ENCODE measurements around the gene COMMD4.
"Not testable (repeated sequence)": the region's sequence is repeated elsewhere in the genome, so short reads cannot be mapped to it uniquely, and the experiment has no call there.

Gene COMMD4

DNA sequence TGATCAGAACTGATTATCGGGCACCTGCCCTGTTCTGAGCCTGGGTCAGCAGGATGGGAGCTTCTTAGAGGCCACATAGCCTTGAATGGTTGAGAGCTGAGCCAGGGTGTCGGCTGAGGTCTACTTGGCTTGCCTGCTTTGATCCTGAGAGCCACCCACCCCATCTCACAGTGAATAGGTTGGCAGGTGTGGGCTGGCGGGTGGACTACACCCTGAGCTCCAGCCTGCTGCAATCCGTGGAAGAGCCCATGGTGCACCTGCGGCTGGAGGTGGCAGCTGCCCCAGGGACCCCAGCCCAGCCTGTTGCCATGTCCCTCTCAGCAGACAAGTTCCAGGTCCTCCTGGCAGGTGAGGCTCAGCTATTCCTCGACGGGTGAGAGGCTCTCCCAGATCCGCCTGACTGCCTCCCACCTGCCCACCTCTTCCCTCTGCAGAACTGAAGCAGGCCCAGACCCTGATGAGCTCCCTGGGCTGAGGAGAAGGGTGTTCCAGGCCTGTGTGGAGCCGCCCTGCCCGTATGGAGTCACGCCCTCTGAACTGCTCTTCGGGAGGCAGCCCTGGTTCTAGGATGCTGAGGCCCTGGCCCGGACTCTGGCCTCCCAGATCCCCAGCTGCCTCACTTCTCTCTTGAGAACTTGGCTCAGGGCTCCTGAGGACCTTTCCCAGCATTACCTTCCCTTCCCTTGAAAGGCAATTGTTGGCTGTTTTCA is 3.8 kb downstream of the COMMD4 start:
- no peak overlapping the region for H3K4me3 Mint-ChIP-seq
- no peaks in the 10 kb centered on the region for H3K9me3 Mint-ChIP-seq

DNA sequence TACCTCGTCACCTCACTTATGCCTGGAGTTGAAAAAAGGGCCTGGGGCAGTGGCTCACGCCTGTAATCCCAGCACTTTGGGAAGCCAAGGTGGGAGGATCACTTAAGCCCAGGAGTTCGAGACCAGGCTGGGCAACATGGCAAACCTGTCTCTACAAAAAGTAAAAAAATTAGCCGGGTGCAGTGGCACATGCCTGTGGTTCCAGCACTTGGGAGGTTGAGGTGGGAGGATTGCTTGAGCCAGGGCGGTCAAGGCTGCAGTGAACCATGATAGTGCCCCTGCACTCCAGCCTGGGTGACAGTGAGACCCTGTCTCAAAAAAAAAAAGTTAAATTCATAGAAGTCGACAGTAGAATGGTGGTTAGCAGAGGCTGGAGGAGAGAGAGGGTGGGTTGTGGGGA is 6.4 kb downstream of the COMMD4 start:
- Mint-ChIP-seq H3K27ac (peak overlapping the region in 1 of 2 donors; percentile 44), H3K27me3 (no peaks in the 10 kb centered on the region), H3K9me3 (no peaks in the 10 kb centered on the region), H3K4me3 (no peak overlapping the region), H3K36me3 (ENCODE audit: insufficient read depth) (peaks cover 24% of the 10 kb centered on the region), H3K4me1 (ENCODE audit: low read depth in 2 of 2) (peaks cover 9 to 13% of the 10 kb centered on the region in 2 donors)
- no peak for DNase-seq
- ATAC-seq (replicated peaks): no peak

More for the DNA sequence above, 3.8 kb downstream of the COMMD4 start:
- peak overlapping the region in 1 of 2 donors; percentile 49 for H3K27ac Mint-ChIP-seq
- ATAC-seq (replicated peaks) (no peak), DNase-seq (no peak)
- peaks cover 20 to 22% of the 10 kb centered on the region in 2 donors for H3K4me1 Mint-ChIP-seq (ENCODE audit: low read depth in 2 of 2)
- peaks cover 26% of the 10 kb centered on the region for H3K36me3 Mint-ChIP-seq (ENCODE audit: insufficient read depth)
- no peaks in the 10 kb centered on the region for H3K27me3 Mint-ChIP-seq

DNA sequence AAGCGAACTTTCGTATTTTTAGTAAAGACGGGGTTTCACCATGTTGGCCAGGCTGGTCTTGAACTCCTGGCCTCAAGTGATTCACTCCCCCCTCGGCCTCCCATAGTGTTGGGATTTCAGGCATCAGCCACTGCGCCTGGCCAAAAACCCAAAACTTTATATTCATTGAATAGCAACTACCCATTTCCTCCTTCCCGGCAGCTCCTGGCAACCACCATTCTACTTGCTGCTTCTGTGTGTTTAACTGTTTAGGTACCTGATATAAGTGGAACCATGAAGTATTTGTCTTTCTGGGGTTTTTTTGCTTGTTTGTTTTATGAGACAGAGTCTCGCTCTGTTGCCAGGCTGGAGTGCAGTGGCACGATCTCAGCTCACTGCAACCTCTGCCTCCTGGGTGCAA is 8.1 kb downstream of the COMMD4 start:
- H3K4me3 Mint-ChIP-seq; H3K27ac Mint-ChIP-seq; ATAC-seq (replicated peaks); H3K9me3 Mint-ChIP-seq; DNase-seq; H3K27me3 Mint-ChIP-seq: not testable (repeated sequence)
- Mint-ChIP-seq H3K4me1 (ENCODE audit: low read depth in 2 of 2) (peaks cover 11 to 16% of the 10 kb centered on the region in 2 donors), H3K36me3 (ENCODE audit: insufficient read depth) (peaks cover 32% of the 10 kb centered on the region)

DNA sequence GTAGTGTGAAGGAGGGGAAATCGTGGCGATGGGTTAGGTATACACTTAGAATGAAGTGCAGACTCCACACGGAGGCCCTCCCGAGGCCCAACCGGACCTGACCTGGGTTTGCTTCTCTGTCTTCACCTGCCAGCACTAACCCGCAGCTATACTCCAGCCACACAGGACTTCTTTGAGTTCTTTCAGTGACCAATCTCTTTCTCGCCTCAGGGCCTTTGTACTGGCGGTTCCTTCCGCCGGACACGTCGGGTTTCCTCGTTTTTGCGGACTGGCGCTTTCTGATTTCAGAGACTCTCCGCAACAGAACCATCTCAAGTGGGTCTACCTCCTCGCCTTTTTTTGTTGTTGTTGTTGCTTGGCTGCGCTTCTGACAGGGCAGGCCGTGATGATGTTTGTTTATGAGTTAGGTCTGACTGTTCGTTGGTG is 10.9 kb downstream of the COMMD4 start, which contains the start of gene NEIL1:
TSS of gene NEIL1 (plus strand) at position 244 of the 426 bp plus-strand sequence. CDS start 1,867 bp downstream, outside the sequence.
- peaks cover 27 to 31% of the 10 kb centered on the region in 2 donors for H3K4me1 Mint-ChIP-seq (ENCODE audit: low read depth in 2 of 2)
- no peak for ATAC-seq (replicated peaks)
- no peaks in the 10 kb centered on the region for H3K27me3 Mint-ChIP-seq
- peak within 1 kb of the TSS; percentile 84 to 87 for H3K4me3 Mint-ChIP-seq
- peaks cover 3 to 12% of the 10 kb centered on the region in 2 donors for H3K9me3 Mint-ChIP-seq
- DNase-seq: no peak
- H3K27ac Mint-ChIP-seq: peak within 1 kb of the TSS; percentile 31 to 89
- peaks cover 40% of the 10 kb centered on the region for H3K36me3 Mint-ChIP-seq (ENCODE audit: insufficient read depth)

DNA sequence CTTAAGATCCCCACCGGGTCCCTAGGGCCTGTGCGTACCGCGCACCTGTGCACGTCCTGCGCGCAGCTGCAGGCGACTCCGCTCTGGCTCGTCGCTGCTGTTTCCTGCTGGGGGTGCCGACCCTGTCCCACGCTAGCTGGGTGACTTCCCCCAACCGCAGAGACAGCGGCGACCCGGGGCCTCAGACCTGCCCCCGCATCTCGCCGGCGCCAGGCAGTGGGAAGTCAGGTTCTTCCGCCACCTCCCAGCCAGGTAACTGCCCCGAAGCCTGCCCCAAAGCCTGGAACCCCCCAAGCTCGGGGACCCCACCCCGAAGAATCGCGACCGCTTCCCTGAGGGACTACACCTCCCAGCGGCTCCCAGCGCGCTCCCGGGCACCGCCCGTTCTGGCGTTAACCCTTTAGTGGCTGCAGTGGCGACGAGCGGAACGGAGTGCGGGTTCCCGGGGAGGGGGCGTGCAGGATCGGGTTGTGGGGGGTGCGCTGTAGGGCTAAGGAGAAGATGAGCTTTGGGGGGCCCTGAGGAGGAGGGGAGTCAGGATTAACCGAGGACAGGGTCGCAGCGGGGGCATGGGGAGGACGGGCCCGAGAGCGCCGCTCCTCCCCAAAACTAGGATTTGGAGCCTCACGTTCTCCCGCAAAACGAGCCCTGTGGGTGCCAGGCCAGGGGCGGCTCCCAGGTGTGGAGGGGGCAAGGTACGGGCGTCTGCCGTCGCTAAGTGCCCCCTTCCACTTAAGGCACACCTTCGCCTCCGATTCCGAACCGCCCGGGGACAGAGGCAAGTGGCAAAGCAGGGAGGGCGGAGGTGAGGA is 11.6 kb downstream of the COMMD4 start:
- Mint-ChIP-seq H3K36me3 (ENCODE audit: insufficient read depth) (peaks cover 37% of the 10 kb centered on the region), H3K4me1 (ENCODE audit: low read depth in 2 of 2) (peaks cover 27 to 31% of the 10 kb centered on the region in 2 donors), H3K27me3 (no peaks in the 10 kb centered on the region)

DNA sequence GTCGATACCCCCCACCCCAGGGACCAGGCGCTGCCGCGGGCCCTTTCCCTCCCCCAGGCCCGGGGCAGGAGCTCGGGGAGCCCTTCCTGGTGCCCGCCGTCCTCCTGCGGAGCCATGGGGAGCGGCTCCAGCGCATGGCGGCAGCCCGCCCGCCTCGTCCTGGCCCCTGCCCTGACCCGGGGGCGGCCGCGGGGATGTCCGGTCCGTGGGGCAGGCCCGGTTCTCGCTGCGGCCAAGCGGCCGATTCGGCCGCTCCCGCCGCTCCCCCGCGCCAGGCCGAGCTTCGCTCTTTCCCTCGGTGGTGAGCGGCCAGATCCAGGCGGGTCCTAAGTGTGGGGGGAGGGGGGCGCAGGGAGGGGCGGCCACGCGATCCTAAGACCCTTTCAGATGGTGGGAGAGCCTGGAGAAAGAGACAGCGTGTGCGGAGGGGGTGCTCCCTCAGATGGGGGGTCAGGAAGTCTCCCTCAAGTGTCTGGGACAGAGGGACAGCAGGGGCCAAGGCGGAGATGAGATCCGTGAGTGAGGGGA is 12.2 kb downstream of the COMMD4 start:
- ATAC-seq (replicated peaks): no peak
- Mint-ChIP-seq H3K9me3 (peaks cover 3 to 12% of the 10 kb centered on the region in 2 donors), H3K36me3 (ENCODE audit: insufficient read depth) (peaks cover 37% of the 10 kb centered on the region), H3K27ac (peak overlapping the region; percentile 31 to 92), H3K27me3 (no peaks in the 10 kb centered on the region), H3K4me3 (peak overlapping the region; percentile 84 to 87), H3K4me1 (ENCODE audit: low read depth in 2 of 2) (peaks cover 27 to 31% of the 10 kb centered on the region in 2 donors)
- no peak for DNase-seq

More for the DNA sequence above, 11.6 kb downstream of the COMMD4 start:
- Mint-ChIP-seq H3K9me3 (peaks cover 3 to 12% of the 10 kb centered on the region in 2 donors), H3K27ac (peak overlapping the region; percentile 31 to 89), H3K4me3 (peak overlapping the region; percentile 84 to 87)
- DNase-seq (peak; percentile 41 to 43 (median 41)), ATAC-seq (replicated peaks) (peak; percentile 54)

DNA sequence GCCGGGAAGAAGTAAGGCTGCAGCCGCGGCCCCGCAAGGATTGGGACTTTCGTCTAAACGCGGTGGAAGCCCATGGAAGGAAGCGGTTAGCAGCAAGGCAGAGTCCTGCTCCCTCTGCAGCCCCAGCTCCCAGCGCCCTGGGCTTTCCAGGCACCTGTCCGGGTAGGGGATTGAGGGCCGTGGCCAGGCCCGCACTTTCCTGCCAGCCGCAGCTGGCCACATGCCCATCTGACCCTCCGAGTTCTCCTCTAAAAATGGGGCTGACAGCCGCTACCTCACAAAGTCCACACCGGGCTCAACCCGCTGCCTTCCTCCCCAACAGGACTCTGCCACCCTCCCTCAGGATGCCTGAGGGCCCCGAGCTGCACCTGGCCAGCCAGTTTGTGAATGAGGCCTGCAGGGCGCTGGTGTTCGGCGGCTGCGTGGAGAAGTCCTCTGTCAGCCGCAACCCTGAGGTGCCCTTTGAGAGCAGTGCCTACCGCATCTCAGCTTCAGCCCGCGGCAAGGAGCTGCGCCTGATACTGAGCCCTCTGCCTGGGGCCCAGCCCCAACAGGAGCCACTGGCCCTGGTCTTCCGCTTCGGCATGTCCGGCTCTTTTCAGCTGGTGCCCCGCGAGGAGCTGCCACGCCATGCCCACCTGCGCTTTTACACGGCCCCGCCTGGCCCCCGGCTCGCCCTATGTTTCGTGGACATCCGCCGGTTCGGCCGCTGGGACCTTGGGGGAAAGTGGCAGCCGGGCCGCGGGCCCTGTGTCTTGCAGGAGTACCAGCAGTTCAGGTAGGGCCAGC is 12.9 kb downstream of the COMMD4 start:
- peaks cover 37% of the 10 kb centered on the region for H3K36me3 Mint-ChIP-seq (ENCODE audit: insufficient read depth)
- no peaks in the 10 kb centered on the region for H3K27me3 Mint-ChIP-seq
- H3K27ac Mint-ChIP-seq: peak overlapping the region; percentile 92 to 94
- ATAC-seq (replicated peaks) (no peak), DNase-seq (no peak)
- H3K9me3 Mint-ChIP-seq: peaks cover 3 to 12% of the 10 kb centered on the region in 2 donors
- peak overlapping the region; percentile 59 to 67 for H3K4me3 Mint-ChIP-seq
- peaks cover 27 to 33% of the 10 kb centered on the region in 2 donors for H3K4me1 Mint-ChIP-seq (ENCODE audit: low read depth in 2 of 2)

DNA sequence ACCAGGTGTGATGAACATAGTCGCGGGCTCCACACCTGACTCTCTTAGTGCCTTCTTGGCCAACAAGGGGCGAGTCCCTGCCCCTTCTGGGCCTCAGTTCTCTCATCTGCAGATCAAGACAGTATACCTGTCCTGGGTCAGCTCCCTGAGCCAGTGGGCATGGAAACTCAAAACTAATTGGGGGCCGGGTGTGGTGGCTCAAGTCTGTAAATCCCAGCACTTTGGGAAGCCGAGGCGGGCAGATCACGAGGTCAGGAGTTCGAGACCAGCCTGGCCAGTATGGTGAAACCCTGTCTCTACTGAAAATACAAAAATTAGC is 13.4 kb downstream of the COMMD4 start:
- not testable (repeated sequence) for ATAC-seq (replicated peaks); DNase-seq; H3K27me3 Mint-ChIP-seq
- Mint-ChIP-seq H3K9me3 (peaks cover 3 to 12% of the 10 kb centered on the region in 2 donors), H3K4me1 (ENCODE audit: low read depth in 2 of 2) (peaks cover 27 to 32% of the 10 kb centered on the region in 2 donors), H3K27ac (peak overlapping the region; percentile 92 to 94), H3K4me3 (peak overlapping the region; percentile 59 to 67), H3K36me3 (ENCODE audit: insufficient read depth) (peaks cover 37% of the 10 kb centered on the region)

DNA sequence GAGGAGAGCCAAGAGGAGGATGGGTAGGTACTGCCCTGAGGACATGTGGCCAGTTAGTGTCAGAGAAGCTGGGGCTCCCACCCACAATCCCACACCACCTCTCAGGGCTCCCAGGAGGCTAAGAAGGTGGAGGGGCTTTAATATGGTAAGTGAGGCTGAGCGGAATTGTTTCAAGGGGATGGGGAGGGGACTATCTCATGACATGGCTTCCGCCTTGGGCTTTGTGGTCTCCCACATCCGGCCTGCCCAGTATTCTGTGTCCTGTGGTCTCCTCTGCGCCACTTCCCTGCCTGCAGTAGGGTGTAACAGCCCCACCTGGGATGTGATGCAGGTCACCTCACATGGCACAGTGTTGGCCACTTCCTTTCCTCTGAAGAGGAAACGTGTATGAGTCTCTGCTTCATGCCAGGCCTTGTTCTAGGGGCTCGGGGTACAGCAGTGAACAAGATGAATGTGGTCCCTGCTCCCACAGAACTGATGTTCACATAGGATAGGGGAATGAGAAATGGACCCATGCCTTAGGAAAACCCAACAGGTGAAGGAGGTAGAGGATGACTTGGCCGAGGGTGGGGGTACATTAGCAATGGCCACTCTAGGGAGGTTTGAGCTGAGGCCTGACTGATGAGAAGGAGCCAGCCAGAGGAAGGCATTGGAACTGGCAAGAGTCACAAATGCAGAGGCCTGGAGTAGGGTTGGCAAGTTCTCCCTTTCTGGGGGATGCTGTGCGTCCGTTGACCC is 14.2 kb downstream of the COMMD4 start:
- Mint-ChIP-seq H3K4me1 (ENCODE audit: low read depth in 2 of 2) (peaks cover 27 to 34% of the 10 kb centered on the region in 2 donors), H3K27ac (peak overlapping the region; percentile 92 to 94), H3K9me3 (peaks cover 3 to 12% of the 10 kb centered on the region in 2 donors), H3K27me3 (no peaks in the 10 kb centered on the region), H3K36me3 (ENCODE audit: insufficient read depth) (peaks cover 37% of the 10 kb centered on the region), H3K4me3 (peak overlapping the region; percentile 59 to 67)
- DNase-seq: peak; percentile 87 to 90 (median 87)
- peak; percentile 91 for ATAC-seq (replicated peaks)

DNA sequence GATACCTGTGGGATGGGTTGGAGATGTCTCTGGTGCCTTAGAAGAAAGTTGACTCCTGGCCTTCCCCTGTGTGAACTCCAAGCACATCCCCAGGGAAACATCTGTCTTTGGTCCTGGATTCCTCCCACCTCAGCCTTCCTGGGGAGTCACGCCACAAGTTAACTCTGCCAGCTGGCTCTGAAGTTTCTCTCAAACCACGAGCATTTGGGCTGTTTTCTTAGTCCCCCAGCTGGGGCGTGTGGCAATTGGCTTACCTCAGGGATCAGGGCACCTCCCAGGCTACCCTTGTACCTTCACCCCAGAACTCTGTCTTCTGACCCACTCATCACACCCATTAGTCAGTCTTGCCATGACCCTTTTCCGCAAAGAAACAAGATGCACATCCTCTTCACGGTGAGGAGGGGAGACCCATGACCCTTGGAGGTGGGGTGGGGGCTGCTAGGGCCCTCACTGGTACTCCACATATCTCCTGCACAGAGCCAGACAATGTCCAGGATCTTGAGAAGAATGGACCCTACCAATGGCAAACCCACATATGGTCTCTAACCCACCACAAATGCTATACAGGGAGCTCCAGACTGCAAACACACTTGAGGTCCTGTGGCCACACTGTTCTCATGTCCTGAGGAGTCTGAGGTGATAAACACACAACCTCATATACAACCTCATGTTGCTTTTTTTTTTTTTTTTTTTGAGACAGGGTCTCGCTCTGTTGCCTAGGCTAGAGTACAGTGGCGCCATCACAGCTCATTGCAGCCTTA is 14.9 kb downstream of the COMMD4 start:
- Mint-ChIP-seq H3K4me1 (ENCODE audit: low read depth in 2 of 2) (peaks cover 27 to 33% of the 10 kb centered on the region in 2 donors), H3K9me3 (peaks cover 3 to 12% of the 10 kb centered on the region in 2 donors), H3K4me3 (peak overlapping the region; percentile 13 to 59), H3K36me3 (ENCODE audit: insufficient read depth) (peaks cover 37% of the 10 kb centered on the region), H3K27me3 (no peaks in the 10 kb centered on the region), H3K27ac (peak overlapping the region; percentile 92 to 94)
- no peak for DNase-seq
- ATAC-seq (replicated peaks): no peak

DNA sequence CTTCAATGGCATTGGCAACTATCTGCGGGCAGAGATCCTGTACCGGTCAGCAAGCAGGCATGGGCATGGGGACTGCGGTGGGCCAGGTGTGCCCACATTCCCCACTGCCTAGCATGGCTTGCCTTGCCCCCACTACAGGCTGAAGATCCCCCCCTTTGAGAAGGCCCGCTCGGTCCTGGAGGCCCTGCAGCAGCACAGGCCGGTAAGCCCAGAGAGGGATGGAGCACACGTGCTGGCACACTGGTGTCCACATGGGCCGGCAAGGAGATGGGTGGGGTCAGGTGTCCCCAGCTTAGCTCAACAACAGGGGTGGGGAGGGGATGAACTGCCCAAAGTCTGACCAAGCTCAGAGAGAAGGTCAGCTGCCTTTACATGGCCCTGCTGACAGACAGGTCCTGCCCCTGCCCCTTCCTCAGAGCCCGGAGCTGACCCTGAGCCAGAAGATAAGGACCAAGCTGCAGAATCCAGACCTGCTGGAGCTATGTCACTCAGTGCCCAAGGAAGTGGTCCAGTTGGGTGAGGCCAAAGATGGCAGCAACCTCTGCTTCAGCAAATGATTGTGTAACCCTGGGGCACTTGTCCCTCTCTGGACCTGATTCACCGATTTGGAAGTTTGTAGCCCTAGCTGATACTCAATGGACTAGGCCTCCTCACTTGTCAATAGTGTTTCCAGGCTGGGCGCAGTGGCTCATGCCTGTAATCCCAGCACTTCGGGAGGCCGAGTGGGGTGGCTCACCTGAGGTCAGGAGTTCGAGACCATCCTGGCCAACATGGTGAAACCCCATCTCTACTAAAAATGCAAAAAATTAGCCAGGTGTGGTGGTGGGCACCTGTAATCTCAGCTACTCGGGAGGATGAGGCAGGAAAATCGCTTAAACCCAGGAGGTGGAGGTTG is 16.6 kb downstream of the COMMD4 start:
- DNase-seq: no peak
- Mint-ChIP-seq H3K4me3 (no peak overlapping the region), H3K4me1 (ENCODE audit: low read depth in 2 of 2) (peaks cover 20 to 26% of the 10 kb centered on the region in 2 donors)

More for the DNA sequence above, 16.6 kb downstream of the COMMD4 start:
- Mint-ChIP-seq H3K36me3 (ENCODE audit: insufficient read depth) (peaks cover 28% of the 10 kb centered on the region), H3K27ac (peak overlapping the region; percentile 47 to 77), H3K27me3 (no peaks in the 10 kb centered on the region), H3K9me3 (peaks cover 3 to 12% of the 10 kb centered on the region in 2 donors)
- no peak for ATAC-seq (replicated peaks)

All from effector memory CD8-positive, alpha-beta T cell (primary cell).